ENCODE measurements around the gene TSC22D2.

TSC22D2 gene

DNA sequence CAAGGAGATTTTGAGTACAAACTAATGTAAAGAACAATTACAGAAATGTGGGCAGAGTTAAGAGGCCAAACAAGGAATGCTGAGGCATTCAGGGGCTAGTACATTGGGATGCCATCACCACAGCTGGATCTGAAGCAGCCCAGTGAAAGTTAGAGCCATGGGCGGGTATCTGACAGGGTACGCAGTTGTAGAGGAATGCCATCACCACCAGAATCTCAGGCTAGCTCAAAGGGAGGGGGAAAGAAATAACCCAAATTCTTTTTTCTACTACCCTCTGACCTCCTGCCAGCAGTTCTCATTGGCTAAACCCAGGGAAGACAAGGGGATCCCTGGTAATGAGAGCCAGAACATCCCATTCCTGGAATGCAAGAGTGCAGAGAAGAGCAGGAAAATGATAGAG is 9.0 kb upstream of the TSC22D2 start:
- no peak overlapping the region for H3K4me3 ChIP-seq (ENCODE audit: insufficient read depth, low read depth, low read length)
- peaks cover 7% of the 10 kb centered on the region for H3K4me1 ChIP-seq (ENCODE audit: control insufficient read depth, insufficient read depth, low read length)
- H3K27ac ChIP-seq (ENCODE audit: insufficient read depth, low read depth, low read length, poor library complexity, severe bottlenecking): no peak overlapping the region
- no peaks in the 10 kb centered on the region for H3K9me3 ChIP-seq (ENCODE audit: control insufficient read depth, low read length)
- no peaks in the 10 kb centered on the region for H3K27me3 ChIP-seq (ENCODE audit: control insufficient read depth, insufficient read depth, low read length, poor library complexity, severe bottlenecking)
- WGBS, 2 experiments: 71 to 91% methylated on average over 2 of the region's 2 CpGs
- H3K36me3 ChIP-seq (ENCODE audit: control insufficient read depth, insufficient read depth, low read length): no peaks in the 10 kb centered on the region

DNA sequence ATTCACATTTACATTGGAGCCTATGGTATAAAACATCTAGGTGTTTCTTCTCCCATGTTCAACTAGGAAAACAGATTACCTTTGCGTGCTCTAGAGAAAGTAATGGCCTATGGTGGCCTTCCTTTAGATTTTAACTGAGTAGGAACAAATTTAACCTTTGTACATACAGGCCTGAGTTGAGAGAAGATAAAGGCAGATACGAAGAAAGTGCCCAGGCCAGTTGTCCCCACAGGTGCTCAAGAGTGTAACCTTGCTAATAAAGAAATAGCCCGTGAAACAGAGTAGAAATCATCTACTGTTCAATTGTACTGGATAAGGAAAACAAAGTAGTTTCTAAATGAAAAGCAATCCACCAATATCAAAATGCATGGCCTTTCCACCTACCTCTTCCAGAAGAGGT is 6.8 kb upstream of the TSC22D2 start:
- Histone ChIP-seq H3K4me1 (ENCODE audit: control insufficient read depth, insufficient read depth, low read length) (peaks cover 7% of the 10 kb centered on the region), H3K36me3 (ENCODE audit: control insufficient read depth, insufficient read depth, low read length) (no peaks in the 10 kb centered on the region), H3K9me3 (ENCODE audit: control insufficient read depth, low read length) (no peaks in the 10 kb centered on the region), H3K4me3 (ENCODE audit: insufficient read depth, low read depth, low read length) (no peak overlapping the region), H3K27me3 (ENCODE audit: control insufficient read depth, insufficient read depth, low read length, poor library complexity, severe bottlenecking) (no peaks in the 10 kb centered on the region), H3K27ac (ENCODE audit: insufficient read depth, low read depth, low read length, poor library complexity, severe bottlenecking) (no peak overlapping the region)
- 92 to 96% methylated on average over 2 to 3 of the region's 3 CpGs for WGBS, 2 experiments

DNA sequence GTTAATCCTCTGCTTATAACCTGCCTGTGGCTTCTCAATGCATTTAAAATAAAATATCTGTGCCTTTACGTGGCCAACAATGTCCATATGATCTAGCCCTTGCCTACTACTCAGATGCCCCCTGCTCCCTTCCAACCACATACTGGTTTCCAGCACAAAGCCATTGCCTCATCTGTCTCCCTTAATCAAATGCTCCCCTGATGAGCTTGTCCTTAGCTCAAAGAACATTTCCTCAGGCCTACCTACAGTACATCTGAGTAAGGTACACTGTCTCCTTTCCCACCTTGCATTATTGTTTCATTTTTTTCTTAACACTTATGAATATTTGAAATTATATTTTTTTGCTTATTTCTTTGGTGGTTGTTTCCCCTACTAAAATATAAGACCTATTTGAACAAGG is 5.9 kb upstream of the TSC22D2 start:
- H3K4me1 ChIP-seq (ENCODE audit: control insufficient read depth, insufficient read depth, low read length): peaks cover 7% of the 10 kb centered on the region
- no peaks in the 10 kb centered on the region for H3K36me3 ChIP-seq (ENCODE audit: control insufficient read depth, insufficient read depth, low read length)
- whole genome bisulfite sequencing, 2 experiments: 78 to 82% methylated on average over 1 of the region's 1 CpG
- no peak overlapping the region for H3K4me3 ChIP-seq (ENCODE audit: insufficient read depth, low read depth, low read length)
- no peaks in the 10 kb centered on the region for H3K27me3 ChIP-seq (ENCODE audit: control insufficient read depth, insufficient read depth, low read length, poor library complexity, severe bottlenecking)
- H3K9me3 ChIP-seq (ENCODE audit: control insufficient read depth, low read length): no peaks in the 10 kb centered on the region
- H3K27ac ChIP-seq (ENCODE audit: insufficient read depth, low read depth, low read length, poor library complexity, severe bottlenecking): no peak overlapping the region

DNA sequence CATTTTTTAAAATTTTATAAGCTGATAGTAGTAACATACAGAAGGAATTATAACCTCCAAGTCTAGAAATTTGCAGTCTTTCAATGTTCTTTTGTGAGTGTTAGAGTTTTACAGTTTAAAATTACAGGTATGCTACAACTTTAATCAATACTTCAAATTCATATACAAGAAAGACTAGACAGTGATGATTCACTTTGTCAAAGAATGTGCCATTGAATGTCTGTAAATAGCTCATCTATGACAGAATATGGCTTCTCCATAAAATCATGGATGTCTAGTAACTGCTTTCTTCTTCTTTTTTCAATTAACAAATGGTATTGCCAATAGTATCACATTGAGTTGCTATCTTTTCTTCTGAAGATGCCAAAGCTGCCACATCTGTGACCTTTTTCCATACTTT is 4.1 kb upstream of the TSC22D2 start:
- Histone ChIP-seq H3K27ac (ENCODE audit: insufficient read depth, low read depth, low read length, poor library complexity, severe bottlenecking) (no peak overlapping the region), H3K9me3 (ENCODE audit: control insufficient read depth, low read length) (no peaks in the 10 kb centered on the region), H3K36me3 (ENCODE audit: control insufficient read depth, insufficient read depth, low read length) (no peaks in the 10 kb centered on the region), H3K27me3 (ENCODE audit: control insufficient read depth, insufficient read depth, low read length, poor library complexity, severe bottlenecking) (no peaks in the 10 kb centered on the region), H3K4me3 (ENCODE audit: insufficient read depth, low read depth, low read length) (no peak overlapping the region), H3K4me1 (ENCODE audit: control insufficient read depth, insufficient read depth, low read length) (peaks cover 5% of the 10 kb centered on the region)

DNA sequence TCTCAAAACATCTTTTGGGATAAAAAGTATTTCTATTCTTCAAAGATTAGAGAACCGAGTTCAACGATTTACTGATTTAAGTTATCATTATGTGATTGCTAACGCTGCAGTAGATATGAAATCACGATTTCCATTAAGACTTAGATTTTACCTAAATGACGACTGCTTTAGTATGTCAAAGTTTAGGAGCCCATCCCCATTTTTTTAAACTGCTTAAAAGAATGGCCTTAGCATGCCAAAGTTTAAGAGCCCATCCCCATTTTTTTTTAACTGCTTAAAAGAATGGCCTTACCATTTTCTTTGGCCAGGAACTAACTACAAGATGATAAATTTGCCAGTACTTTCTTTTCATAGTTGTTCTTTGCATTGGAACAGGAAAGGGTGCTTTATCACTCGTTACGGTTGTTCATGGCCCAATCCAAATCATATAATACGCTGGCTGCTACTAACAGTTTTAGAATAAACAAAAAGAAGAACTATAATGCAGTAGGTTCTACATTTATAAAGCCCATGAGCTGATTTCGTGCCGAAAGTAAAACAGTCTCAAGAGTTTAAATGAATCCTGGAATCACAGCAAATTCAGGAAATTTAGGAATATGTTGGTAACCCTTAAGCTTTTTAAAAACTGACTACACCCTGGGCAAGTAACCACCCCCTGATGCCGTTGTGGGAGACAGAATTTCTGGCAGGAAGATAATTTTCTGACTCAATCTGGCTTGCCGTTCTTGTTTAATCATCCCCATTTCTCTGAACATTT is 869 bp upstream of the TSC22D2 start:
- no peaks in the 10 kb centered on the region for H3K4me1 ChIP-seq (ENCODE audit: control insufficient read depth, insufficient read depth, low read length)
- H3K36me3 ChIP-seq (ENCODE audit: control insufficient read depth, insufficient read depth, low read length): no peaks in the 10 kb centered on the region
- H3K9me3 ChIP-seq (ENCODE audit: control insufficient read depth, low read length): no peaks in the 10 kb centered on the region
- H3K27ac ChIP-seq (ENCODE audit: insufficient read depth, low read depth, low read length, poor library complexity, severe bottlenecking): peak overlapping the region; percentile 96
- no peaks in the 10 kb centered on the region for H3K27me3 ChIP-seq (ENCODE audit: control insufficient read depth, insufficient read depth, low read length, poor library complexity, severe bottlenecking)
- H3K4me3 ChIP-seq (ENCODE audit: insufficient read depth, low read depth, low read length): peak overlapping the region; percentile 80
- WGBS, 2 experiments: 82 to 86% methylated on average over 11 to 12 of the region's 12 CpGs

DNA sequence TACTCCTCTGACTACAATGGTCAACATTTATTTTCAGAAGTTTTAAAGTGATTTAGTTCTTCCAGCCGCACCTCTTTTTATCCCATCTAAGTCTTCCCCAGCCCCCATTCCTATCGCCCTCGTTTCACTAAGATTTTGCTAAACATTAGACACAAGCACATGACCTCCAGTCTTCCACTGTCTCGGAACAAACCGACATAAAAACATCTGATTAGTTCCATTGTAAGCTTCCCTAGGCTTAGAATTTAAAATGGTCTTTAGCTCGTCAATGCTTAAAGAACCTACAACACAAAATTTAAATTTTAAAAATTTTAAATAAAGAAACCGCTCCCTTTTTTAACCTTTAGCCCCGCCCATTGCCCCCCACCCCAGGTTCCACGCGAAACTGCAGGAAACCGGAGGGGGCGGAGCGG is 284 bp upstream of the TSC22D2 start:
- Histone ChIP-seq H3K4me3 (ENCODE audit: insufficient read depth, low read depth, low read length) (peak overlapping the region; percentile 80), H3K36me3 (ENCODE audit: control insufficient read depth, insufficient read depth, low read length) (no peaks in the 10 kb centered on the region), H3K27ac (ENCODE audit: insufficient read depth, low read depth, low read length, poor library complexity, severe bottlenecking) (peak overlapping the region; percentile 96), H3K27me3 (ENCODE audit: control insufficient read depth, insufficient read depth, low read length, poor library complexity, severe bottlenecking) (no peaks in the 10 kb centered on the region), H3K9me3 (ENCODE audit: control insufficient read depth, low read length) (no peaks in the 10 kb centered on the region), H3K4me1 (ENCODE audit: control insufficient read depth, insufficient read depth, low read length) (no peaks in the 10 kb centered on the region)
- WGBS, 2 experiments: 2% methylated on average over 13 of the region's 13 CpGs

DNA sequence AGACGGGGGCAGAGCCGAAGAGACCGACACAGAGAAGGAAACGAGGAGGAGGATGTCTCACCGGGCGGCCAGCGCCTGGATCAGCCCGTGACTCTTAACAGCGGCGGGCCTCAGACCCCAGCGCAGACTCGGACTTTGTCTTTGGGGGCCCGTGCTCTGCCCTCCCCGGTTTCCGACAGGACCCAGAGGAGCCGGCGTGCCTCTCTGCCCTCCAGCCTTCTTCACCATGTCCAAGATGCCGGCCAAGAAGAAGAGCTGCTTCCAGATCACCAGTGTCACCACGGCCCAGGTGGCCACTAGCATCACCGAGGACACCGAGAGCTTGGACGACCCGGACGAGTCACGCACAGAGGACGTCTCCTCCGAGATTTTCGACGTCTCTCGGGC is 1.0 kb downstream of the TSC22D2 start:
- peak overlapping the region; percentile 96 for H3K27ac ChIP-seq (ENCODE audit: insufficient read depth, low read depth, low read length, poor library complexity, severe bottlenecking)
- peaks cover 2% of the 10 kb centered on the region for H3K4me1 ChIP-seq (ENCODE audit: control insufficient read depth, insufficient read depth, low read length)
- H3K9me3 ChIP-seq (ENCODE audit: control insufficient read depth, low read length): no peaks in the 10 kb centered on the region
- no peaks in the 10 kb centered on the region for H3K36me3 ChIP-seq (ENCODE audit: control insufficient read depth, insufficient read depth, low read length)
- no peaks in the 10 kb centered on the region for H3K27me3 ChIP-seq (ENCODE audit: control insufficient read depth, insufficient read depth, low read length, poor library complexity, severe bottlenecking)
- WGBS, 2 experiments: 0% methylated on average over 30 of the region's 30 CpGs
- peak overlapping the region; percentile 80 for H3K4me3 ChIP-seq (ENCODE audit: insufficient read depth, low read depth, low read length)

DNA sequence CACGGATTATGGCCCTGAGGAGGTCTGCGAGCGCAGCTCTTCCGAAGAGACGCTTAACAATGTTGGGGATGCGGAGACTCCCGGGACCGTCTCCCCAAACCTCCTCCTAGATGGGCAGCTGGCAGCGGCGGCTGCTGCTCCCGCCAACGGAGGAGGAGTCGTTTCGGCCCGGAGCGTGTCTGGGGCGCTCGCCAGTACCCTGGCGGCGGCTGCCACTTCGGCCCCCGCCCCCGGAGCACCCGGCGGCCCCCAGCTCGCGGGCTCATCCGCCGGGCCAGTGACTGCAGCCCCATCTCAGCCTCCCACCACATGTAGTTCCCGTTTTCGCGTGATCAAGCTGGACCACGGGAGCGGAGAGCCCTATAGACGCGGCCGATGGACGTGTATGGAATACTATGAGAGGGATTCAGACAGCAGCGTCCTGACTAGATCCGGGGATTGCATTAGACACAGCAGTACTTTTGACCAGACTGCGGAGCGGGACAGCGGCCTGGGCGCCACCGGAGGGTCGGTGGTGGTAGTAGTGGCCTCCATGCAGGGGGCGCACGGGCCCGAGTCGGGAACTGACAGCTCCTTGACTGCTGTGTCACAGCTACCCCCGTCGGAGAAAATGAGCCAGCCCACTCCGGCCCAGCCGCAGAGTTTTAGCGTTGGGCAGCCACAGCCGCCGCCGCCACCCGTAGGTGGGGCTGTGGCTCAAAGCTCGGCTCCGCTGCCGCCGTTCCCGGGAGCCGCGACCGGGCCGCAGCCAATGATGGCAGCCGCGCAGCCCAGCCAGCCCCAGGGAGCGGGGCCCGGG is 1.6 kb downstream of the TSC22D2 start:
- H3K4me3 ChIP-seq (ENCODE audit: insufficient read depth, low read depth, low read length): peak overlapping the region; percentile 80
- H3K9me3 ChIP-seq (ENCODE audit: control insufficient read depth, low read length): no peaks in the 10 kb centered on the region
- H3K36me3 ChIP-seq (ENCODE audit: control insufficient read depth, insufficient read depth, low read length): no peaks in the 10 kb centered on the region
- no peaks in the 10 kb centered on the region for H3K27me3 ChIP-seq (ENCODE audit: control insufficient read depth, insufficient read depth, low read length, poor library complexity, severe bottlenecking)
- 0% methylated on average over 72 of the region's 72 CpGs for WGBS, 2 experiments
- H3K4me1 ChIP-seq (ENCODE audit: control insufficient read depth, insufficient read depth, low read length): peaks cover 8% of the 10 kb centered on the region
- H3K27ac ChIP-seq (ENCODE audit: insufficient read depth, low read depth, low read length, poor library complexity, severe bottlenecking): no peak overlapping the region

DNA sequence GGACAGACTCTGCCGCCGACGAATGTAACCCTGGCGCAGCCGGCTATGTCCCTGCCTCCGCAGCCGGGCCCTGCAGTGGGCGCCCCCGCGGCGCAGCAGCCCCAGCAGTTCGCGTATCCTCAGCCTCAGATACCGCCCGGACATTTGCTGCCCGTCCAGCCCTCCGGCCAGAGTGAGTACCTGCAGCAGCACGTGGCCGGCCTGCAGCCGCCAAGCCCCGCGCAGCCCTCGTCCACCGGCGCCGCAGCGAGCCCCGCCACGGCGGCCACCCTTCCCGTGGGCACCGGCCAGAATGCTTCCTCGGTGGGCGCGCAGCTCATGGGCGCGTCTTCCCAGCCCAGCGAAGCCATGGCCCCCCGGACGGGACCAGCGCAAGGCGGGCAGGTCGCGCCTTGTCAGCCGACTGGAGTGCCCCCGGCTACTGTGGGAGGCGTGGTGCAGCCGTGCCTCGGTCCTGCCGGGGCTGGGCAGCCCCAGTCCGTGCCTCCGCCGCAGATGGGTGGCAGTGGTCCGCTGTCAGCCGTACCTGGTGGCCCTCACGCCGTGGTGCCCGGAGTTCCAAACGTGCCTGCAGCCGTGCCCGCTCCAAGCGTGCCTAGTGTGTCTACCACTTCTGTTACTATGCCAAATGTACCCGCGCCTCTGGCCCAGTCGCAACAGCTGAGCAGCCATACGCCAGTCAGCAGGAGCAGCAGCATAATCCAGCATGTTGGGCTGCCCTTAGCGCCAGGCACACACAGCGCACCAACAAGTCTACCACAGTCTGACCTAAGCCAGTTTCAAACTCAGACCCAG is 2.4 kb downstream of the TSC22D2 start:
- H3K36me3 ChIP-seq (ENCODE audit: control insufficient read depth, insufficient read depth, low read length): no peaks in the 10 kb centered on the region
- no peak overlapping the region for H3K27ac ChIP-seq (ENCODE audit: insufficient read depth, low read depth, low read length, poor library complexity, severe bottlenecking)
- no peaks in the 10 kb centered on the region for H3K27me3 ChIP-seq (ENCODE audit: control insufficient read depth, insufficient read depth, low read length, poor library complexity, severe bottlenecking)
- H3K9me3 ChIP-seq (ENCODE audit: control insufficient read depth, low read length): no peaks in the 10 kb centered on the region
- H3K4me1 ChIP-seq (ENCODE audit: control insufficient read depth, insufficient read depth, low read length): peaks cover 8% of the 10 kb centered on the region
- H3K4me3 ChIP-seq (ENCODE audit: insufficient read depth, low read depth, low read length): peak overlapping the region; percentile 80
- 0 to 1% methylated on average over 68 of the region's 68 CpGs for WGBS, 2 experiments

DNA sequence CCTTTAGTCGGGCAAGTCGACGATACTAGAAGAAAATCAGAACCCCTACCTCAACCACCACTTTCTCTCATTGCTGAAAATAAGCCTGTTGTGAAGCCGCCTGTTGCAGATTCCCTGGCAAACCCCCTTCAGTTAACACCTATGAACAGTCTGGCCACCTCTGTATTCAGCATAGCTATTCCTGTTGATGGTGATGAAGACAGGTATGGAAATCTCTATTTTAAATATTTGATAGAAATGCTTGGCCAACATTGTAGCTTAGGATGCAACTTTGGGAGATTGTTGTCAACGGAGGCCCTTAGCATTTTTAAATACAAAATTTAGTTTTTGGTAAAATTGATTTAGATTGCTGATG is 3.0 kb downstream of the TSC22D2 start:
- Histone ChIP-seq H3K27me3 (ENCODE audit: control insufficient read depth, insufficient read depth, low read length, poor library complexity, severe bottlenecking) (no peaks in the 10 kb centered on the region), H3K36me3 (ENCODE audit: control insufficient read depth, insufficient read depth, low read length) (no peaks in the 10 kb centered on the region), H3K27ac (ENCODE audit: insufficient read depth, low read depth, low read length, poor library complexity, severe bottlenecking) (no peak overlapping the region), H3K9me3 (ENCODE audit: control insufficient read depth, low read length) (no peaks in the 10 kb centered on the region), H3K4me3 (ENCODE audit: insufficient read depth, low read depth, low read length) (peak overlapping the region; percentile 80), H3K4me1 (ENCODE audit: control insufficient read depth, insufficient read depth, low read length) (peaks cover 8% of the 10 kb centered on the region)
- 3 to 5% methylated on average over 5 of the region's 5 CpGs for WGBS, 2 experiments

All from ectodermal cell (in vitro differentiated cells).